ENCODE results near the gene SIDT2.
A peak's percentile ranks its signal among the peaks of the same experiment; 100 is the strongest.

Gene SIDT2

GRCh38 chr11:117189941-117190544 is 11.5 kb downstream of the SIDT2 start:
- Histone ChIP-seq H3K4me3 (no peak overlapping the region), H3K27ac (peak overlapping the region in 1 of 2 donors; percentile 56)
- peak; percentile 61 for DNase-seq (ENCODE audit: low spot score)
- TF ChIP-seq, protein P1, sequence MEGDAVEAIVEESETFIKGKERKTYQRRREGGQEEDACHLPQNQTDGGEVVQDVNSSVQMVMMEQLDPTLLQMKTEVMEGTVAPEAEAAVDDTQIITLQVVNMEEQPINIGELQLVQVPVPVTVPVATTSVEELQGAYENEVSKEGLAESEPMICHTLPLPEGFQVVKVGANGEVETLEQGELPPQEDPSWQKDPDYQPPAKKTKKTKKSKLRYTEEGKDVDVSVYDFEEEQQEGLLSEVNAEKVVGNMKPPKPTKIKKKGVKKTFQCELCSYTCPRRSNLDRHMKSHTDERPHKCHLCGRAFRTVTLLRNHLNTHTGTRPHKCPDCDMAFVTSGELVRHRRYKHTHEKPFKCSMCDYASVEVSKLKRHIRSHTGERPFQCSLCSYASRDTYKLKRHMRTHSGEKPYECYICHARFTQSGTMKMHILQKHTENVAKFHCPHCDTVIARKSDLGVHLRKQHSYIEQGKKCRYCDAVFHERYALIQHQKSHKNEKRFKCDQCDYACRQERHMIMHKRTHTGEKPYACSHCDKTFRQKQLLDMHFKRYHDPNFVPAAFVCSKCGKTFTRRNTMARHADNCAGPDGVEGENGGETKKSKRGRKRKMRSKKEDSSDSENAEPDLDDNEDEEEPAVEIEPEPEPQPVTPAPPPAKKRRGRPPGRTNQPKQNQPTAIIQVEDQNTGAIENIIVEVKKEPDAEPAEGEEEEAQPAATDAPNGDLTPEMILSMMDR (IDR thresholded peaks at IDR 0.05) = no peak

GRCh38 chr11:117191680-117192400 is 13.3 kb downstream of the SIDT2 start:
- peak; percentile 47 for DNase-seq (ENCODE audit: low spot score)

DNA sequence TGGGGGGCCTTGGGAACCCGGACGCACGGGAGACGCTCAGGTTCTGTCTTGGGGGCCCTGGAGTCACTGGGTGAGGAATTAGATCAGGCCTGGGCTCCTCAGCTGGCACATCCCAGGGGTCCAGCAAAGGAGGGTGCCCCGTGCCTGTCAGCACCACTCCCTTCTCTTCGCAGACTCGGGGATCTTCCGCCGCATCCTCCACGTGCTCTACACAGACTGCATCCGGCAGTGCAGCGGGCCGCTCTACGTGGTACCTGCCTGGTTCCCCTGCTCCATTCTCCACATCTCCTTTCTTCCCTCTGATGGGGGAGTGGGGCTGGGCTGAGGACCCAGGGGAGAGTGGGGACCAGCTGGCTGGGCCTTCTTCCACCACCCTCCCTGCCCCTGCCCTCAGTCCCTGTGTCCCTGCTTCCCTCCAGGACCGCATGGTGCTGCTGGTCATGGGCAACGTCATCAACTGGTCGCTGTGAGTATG is 13.9 kb downstream of the SIDT2 start:
- TF ChIP-seq, protein P1 (IDR thresholded peaks at IDR 0.05) = no peak
- no peak overlapping the region for H3K27ac ChIP-seq
- no peak overlapping the region for H3K4me3 ChIP-seq
- no peak for DNase-seq (ENCODE audit: low spot score)

More at GRCh38 chr11:117191680-117192400, 13.3 kb downstream of the SIDT2 start:
- Histone ChIP-seq H3K27ac (no peak overlapping the region), H3K4me3 (no peak overlapping the region)
- TF ChIP-seq, protein P1 (IDR thresholded peaks at IDR 0.05) = no peak

DNA sequence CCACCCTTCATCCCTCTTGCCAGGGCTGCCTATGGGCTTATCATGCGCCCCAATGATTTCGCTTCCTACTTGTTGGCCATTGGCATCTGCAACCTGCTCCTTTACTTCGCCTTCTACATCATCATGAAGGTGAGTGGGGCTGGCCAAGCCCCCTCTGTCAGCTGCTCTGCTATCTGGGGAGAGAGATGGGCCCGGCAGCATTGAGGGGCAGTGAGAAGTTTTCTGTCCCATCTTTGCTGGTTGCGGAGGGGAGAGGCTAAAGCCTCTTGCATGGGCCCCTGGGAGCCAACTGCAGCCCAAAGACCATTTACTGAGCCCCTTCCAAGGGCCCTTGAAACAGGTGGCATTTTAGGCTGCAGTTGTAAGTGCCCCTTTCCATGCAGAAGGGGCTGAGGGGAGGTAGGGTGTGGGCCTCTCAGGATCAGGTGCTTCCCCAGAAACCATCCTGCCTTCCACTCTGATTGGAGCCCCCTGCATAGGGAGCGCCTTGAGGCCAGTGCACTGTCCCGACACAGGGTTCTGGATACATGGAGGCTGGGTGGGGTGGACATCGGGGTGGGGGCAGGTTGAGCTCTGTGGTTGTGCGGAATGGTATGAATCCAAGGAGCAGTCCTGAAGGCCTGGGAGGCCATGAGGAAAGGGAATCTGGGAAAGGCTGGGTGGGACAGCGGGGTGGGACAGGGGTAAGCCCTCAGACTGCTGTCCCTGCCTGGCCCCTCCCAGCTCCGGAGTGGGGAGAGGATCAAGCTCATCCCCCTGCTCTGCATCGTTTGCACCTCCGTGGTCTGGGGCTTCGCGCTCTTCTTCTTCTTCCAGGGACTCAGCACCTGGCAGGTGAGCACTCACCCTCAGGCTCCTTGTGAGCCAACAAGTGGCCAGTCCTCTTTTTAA is 14.8 kb downstream of the SIDT2 start:
- TF ChIP-seq, protein P1 (IDR thresholded peaks at IDR 0.05) = no peak
- no peak for DNase-seq (ENCODE audit: low spot score)
- H3K27ac ChIP-seq = peak overlapping the region in 1 of 2 donors; percentile 30
- no peak overlapping the region for H3K4me3 ChIP-seq

DNA sequence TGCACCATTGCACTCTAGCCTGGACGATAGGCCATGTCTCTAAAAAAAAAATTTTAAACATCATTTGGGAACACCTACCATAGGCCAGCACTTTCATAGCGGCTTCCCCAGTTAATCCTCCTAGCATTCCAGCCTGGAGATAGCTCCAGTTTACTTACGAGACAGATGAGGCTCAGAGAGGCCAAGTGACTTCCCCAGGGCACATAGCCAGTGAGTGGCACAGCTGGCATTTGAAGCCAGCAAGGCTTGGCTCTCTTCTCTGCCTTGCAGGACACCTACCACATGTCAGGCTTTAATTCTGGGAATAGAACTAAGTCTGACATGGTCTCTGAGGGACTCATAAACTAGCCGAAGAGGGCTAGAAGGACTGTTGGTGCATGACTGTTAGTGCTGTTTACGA is 15.7 kb downstream of the SIDT2 start:
- no peak overlapping the region for H3K27ac ChIP-seq
- no peak for DNase-seq (ENCODE audit: low spot score)
- TF ChIP-seq, protein P1 (IDR thresholded peaks at IDR 0.05) = no peak
- H3K4me3 ChIP-seq = no peak overlapping the region

- DNase-seq (ENCODE audit: low spot score) = no peak
These were observed 16.7 kb downstream of the SIDT2 start for GRCh38 chr11:117195258-117195657.

More at GRCh38 chr11:117195258-117195657, 16.7 kb downstream of the SIDT2 start:
- no peak overlapping the region for H3K4me3 ChIP-seq
- no peak overlapping the region for H3K27ac ChIP-seq
- TF ChIP-seq, protein P1 (IDR thresholded peaks at IDR 0.05) = no peak

All from coronary artery (tissue), 2 donors.